ENCODE results near the gene TRIM28. TPM values are rescaled to one million over a fixed set of nuclear protein-coding genes. Genes with fewer than 3 reads are reported as not detected.

The TRIM28 gene
- total and polyA plus RNA-seq, 9 of the 15 experiments (the other 6 are each of a cell fraction or from before 2014, with no cell fraction given): 12.1 to 797 (median 490) TPM

GRCh38 chr19:58584498-58585441 lies 40.9 kb downstream of the TRIM28 start (continued):
- no peak for TF ChIP-seq NR4A1 (CRISPR knock-in tag; IDR thresholded peaks at IDR 0.05)
- peak; percentile 79 for TF ChIP-seq NR4A1 (tag; IDR thresholded peaks at IDR 0.05)
- peak; percentile 29 for TF ChIP-seq PRDM10 (IDR thresholded peaks at IDR 0.05; ENCODE audit: partially characterized antibody)
- no peak for TF ChIP-seq GTF2F1 (IDR thresholded peaks at IDR 0.05; ENCODE audit: low read depth, low read length)
- no peak for TF ChIP-seq ZFP30 (CRISPR knock-in tag; IDR thresholded peaks at IDR 0.05; ENCODE audit: borderline replicate concordance)
- TF ChIP-seq ZNF444 (CRISPR knock-in tag; IDR thresholded peaks at IDR 0.05): no peak
- 0 out of 2 replicates have a peak, but pooled peaks have one; percentile 11 for TF ChIP-seq GABPB1 (CRISPR knock-in tag; IDR thresholded peaks at IDR 0.05)
- no peak for TF ChIP-seq CTCFL (IDR thresholded peaks at IDR 0.05; ENCODE audit: borderline replicate concordance, insufficient read depth, low read depth, low read length, poor library complexity, severe bottlenecking)
- TF ChIP-seq, protein P1, sequence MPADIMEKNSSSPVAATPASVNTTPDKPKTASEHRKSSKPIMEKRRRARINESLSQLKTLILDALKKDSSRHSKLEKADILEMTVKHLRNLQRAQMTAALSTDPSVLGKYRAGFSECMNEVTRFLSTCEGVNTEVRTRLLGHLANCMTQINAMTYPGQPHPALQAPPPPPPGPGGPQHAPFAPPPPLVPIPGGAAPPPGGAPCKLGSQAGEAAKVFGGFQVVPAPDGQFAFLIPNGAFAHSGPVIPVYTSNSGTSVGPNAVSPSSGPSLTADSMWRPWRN (IDR thresholded peaks at IDR 0.05; ENCODE audit: low read depth): peak; percentile 34; the same call in 1 of the 2 replicates
- TF ChIP-seq TSHZ1 (CRISPR knock-in tag; IDR thresholded peaks at IDR 0.05): no peak
- TF ChIP-seq MBD2 (IDR thresholded peaks at IDR 0.05; ENCODE audit: borderline replicate concordance, low read depth): peak; percentile 62; the same call in 1 of the 2 replicates
- no peak for TF ChIP-seq NFATC3 (IDR thresholded peaks at IDR 0.05)
- no peak for TF ChIP-seq NCOA4 (IDR thresholded peaks at IDR 0.05; ENCODE audit: partially characterized antibody)
- peak; percentile 41 for TF ChIP-seq ZNF316 (IDR thresholded peaks at IDR 0.05)

All from K562 (cell line).